Left colon (tissue), 2 donors: ENCODE data around the gene AAR2. TPM values are rescaled to one million over a fixed set of nuclear protein-coding genes. Genes with fewer than 3 reads are reported as not detected.

Source experiments
- ATAC-seq: fragments of 200-7000 bp; cut with Tn5 transposase; one replicate; pipeline ENCODE4 v1.9.1; 2020; ENCODE audit warnings: mild to moderate bottlenecking, moderate library complexity
- DNase-seq, 2 donors: peaks; one replicate each; pipeline ENCODE4 v3.0.0-alpha.2; 2020
- intact Hi-C, 2 donors: fragments of 100-400 bp; cut with DNase I in 1 of 2; cut with micrococcal nuclease in 1 of 2; formaldehyde crosslinking; loops; one replicate each; pipeline versions ENCODE4 v1.11.2 to v1.14.0; 2022; cut with DNase I, micrococcal nuclease
- total RNA-seq, 2 donors: library from RNA; stranded (reverse); fragmentation: NEBNext Ultra II Directional; extraction: Animal tissue kit (Norgen Biotek cat#: 25700); gene quantifications; one replicate each; pipeline ENCODE4 v1.2.1, GENCODE V29; 2021
- donor health status: DM: no; HTN: no; CAD: no.
- donor health status: DM: yes; HTN: yes; CAD: no.

AAR2 gene
- total RNA-seq, 2 donors from 2014 or later, result 16.7 to 19.3 TPM

GRCh38 chr20:36251426-36251825, 15.1 kb downstream of the AAR2 start:
- intact Hi-C loops, result no loop called here
- DNase-seq (no peak), ATAC-seq (no peak)

DNA sequence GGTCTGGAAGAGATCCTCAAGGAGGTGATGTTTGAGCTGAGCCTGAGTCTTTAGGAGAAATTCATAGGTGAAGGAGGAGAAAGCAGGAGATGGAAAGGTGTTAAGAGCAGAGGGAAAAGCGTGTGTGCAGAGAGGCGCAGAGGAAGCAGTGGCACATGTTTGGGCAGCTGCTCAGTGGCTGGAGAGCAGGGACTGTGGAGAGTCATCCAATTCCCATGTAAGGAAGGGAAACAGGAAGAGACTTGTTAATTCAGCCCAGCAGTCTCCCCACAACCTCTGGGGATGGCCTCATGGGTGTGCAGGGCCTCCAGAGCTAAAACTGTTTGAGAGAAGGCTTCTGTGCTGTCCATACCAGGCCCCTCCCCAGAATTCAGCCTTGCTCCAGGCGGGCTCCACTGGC, 16.2 kb downstream of the AAR2 start:
- no peak for DNase-seq

GRCh38 chr20:36253036-36253435, 16.8 kb downstream of the AAR2 start:
- intact Hi-C loops, result no loop called here
- ATAC-seq (no peak), DNase-seq (no peak)

More for the DNA sequence above, 16.2 kb downstream of the AAR2 start:
- no peak for ATAC-seq
- intact Hi-C loops, result no loop called here

- intact Hi-C loops, result no loop called here
- ATAC-seq, result no peak
- no peak for DNase-seq
Measured at GRCh38 chr20:36254076-36254475, 17.8 kb downstream of the AAR2 start.

DNA sequence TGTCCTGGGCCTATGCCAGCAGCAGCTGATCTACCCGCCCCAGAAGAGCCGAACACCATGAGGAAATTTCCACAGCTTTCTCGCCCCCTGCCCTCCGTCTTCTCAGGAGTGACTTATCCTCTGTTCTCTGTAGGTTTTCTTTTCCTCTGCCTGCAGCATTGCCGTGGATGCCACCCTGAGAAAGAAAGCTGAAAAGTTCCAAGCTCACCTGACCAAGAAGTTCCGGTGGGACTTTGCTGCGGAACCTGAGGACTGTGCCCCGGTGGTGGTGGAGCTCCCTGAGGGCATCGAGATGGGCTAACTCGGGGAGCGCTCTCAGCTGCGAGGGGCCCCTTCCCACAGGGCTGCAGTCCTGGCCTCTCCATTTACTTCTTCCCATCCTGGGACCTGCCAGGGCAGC, 19.2 kb downstream of the AAR2 start:
- intact Hi-C loops, result no loop called here
- DNase-seq (no peak), ATAC-seq (no peak)

GRCh38 chr20:36259177-36260061, 23.1 kb downstream of the AAR2 start:
- ATAC-seq (no peak), DNase-seq (no peak)
- intact Hi-C loops, result no loop called here

- ATAC-seq, result no peak
- intact Hi-C loops, result no loop called here
- DNase-seq, result no peak
Measured at GRCh38 chr20:36260316-36260715, 24.0 kb downstream of the AAR2 start.

GRCh38 chr20:36261389-36262105, 25.3 kb downstream of the AAR2 start:
- no peak for DNase-seq
- no peak for ATAC-seq
- intact Hi-C loops, result no loop called here

GRCh38 chr20:36262440-36262839, 26.2 kb downstream of the AAR2 start:
- intact Hi-C loops, result no loop called here
- ATAC-seq (no peak), DNase-seq (no peak)

GRCh38 chr20:36264426-36265246, 28.4 kb downstream of the AAR2 start:
- no peak for ATAC-seq
- intact Hi-C loops, result no loop called here
- no peak for DNase-seq

GRCh38 chr20:36266189-36266588, 29.9 kb downstream of the AAR2 start:
- DNase-seq (no peak), ATAC-seq (no peak)
- intact Hi-C loops, result no loop called here

DNA sequence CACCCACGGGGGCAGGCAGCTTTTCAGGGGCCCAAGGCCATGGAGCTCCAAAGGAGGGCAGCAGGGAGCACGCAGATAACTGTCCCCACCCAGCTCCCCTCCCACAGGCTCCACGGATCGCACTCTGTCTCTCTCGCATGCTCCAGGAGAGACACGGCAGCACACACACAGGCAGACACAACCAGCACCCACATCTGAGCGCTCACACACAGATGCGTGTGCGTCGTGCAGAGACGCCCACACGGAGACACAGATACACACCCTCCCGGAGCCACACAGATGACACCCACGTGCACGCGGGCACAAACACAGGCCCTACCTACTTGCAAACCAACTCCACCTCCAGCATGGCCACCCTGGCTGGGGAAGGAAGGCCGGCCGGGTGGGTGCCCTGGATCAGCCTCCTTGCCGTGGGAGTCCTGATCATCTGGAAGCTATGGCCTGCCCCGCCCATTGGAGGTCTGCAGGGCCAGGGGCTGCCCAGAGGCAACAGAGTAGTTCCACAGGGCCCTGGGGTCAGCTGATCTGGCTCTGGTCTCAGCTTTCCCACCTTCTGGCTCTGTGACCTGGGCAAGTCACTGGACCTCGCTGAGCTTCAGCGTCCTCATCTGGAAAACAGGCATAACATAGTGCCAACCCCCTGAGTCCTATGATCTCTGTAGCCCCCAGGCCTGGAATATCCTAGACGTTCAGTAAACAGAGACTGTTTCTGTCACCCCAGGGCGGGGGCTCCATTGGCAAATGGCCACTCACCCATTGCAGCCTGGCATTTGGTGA, 31.5 kb downstream of the AAR2 start:
- no peak for DNase-seq
- intact Hi-C loops, result no loop called here
- ATAC-seq, result no peak

DNA sequence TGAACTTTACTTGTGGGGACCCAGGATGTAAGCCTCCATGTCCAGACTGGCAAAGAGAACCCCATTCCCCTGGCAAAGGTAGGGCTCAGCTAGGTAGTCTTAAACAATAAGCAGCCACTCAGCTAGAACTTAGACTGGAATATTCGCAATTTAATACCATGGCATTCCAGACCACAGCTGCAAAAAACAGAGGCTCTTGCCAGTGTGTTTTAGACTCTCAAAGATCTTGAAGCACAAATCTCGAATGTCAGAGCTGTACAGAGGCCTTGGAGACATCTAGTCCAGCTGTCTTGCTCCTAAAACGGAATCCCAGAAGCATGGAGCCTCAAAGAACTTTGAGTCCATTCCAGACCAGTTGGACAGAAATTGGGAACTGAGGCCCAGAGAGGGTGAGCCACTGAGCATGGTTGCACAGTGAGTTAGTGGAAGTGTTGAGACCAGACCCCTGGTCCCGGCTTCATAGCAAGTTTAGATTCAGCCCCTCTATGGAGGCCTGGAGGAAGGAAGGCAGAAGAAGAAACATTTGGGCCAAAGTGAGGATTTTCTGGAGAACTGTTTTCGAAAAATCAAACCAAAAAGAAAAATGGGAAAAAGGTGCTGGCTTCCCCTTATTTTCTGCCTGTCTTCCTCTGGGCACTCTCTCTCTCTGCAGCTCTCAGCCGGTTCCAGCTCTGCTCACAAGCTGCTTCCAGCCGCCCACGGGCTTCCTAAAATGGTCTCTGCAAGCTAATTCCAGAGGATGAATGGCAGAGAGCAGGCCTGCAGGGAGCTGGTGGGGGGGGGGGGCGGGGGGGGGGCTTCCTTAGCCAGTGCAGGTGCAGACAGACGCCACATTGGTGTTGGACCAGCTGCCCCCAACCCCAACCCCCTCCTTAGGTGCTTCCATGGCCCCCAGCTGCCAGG, 32.4 kb downstream of the AAR2 start:
- intact Hi-C loops, result no loop called here
- DNase-seq, result no peak
- ATAC-seq, result no peak

DNA sequence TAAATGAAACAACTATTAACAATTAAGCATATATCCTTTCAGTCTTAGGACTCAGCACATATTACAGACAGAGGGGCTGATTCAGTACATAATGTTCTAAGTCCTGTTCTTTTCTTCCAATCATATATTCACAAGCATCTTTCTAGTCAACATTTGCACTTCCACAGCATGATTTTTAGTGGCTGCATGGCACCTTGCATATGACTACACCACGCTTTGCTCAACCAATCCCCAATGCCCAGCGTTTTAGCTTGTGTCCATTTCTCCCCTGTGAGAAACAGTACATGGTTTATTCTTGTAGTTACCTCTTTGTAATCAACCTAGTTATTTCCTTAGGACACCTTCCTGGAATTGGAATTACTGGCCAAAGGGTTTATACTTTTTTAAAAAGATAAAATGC, 33.2 kb downstream of the AAR2 start:
- intact Hi-C loops, result no loop called here
- no peak for ATAC-seq
- no peak for DNase-seq

- ATAC-seq, result no peak
- no peak for DNase-seq
- intact Hi-C loops, result no loop called here
Measured at GRCh38 chr20:36270744-36271638, 34.7 kb downstream of the AAR2 start.

DNA sequence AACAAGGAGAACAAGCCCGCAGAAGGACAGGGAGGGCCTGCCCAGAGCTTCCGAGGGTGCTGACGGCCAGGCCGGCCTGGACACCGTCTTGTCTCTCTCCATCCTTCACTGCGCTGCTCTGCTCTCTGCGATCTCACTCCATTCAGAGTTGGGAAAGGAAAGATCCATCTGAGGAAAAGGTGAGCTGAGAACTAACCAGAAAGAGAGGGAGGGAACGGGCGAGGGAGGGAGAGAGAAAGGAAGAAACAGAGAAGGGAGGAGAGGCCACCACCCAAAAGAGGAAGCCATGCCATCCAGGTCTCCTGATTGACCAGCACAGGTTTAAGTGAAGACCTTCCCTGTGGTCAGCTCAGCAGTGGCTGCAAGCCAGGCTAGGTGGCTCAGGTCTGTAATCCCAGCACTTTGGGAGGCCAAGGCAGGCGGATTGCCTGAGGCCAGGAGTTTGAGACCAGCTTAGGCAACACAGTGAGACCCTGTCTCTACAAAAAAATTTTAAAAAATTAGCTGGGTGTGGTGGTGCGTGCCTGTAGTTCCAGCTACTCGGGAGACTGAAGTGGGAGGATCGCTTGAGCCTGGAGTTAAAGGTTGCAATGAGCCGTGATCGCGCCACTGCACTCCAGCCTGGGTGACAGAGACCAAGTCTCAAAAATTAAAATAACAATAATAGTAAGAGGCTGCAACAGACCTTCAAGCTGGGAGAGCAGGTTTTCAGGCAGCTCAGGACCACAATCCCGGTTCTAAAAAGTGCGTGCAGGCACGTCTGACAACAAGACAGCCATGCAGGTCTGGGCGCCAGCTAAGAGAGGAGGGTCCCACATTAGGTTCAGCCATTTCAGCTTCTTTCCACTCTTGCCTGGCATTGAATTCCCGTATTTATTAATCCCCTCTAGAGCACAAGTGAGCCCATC, 35.6 kb downstream of the AAR2 start:
- ATAC-seq, result no peak
- no peak for DNase-seq
- intact Hi-C loops, result no loop called here
